Endothelial cell of umbilical vein (primary cell): Measurements from ENCODE around the gene JPH2. TPM values are rescaled to one million over a fixed set of nuclear protein-coding genes. Genes with fewer than 3 reads are reported as not detected.

Experiments
- BruUV-seq: library from RNA; stranded (reverse); fragments of 400-500 nt; replicated peaks from 2 replicates; lab custom pipeline; 2021; lab: Mats Ljungman, UMichigan
- CTCF ChIA-PET: fragments of 300-600, 350-600 bp; sonication (Branson Sonifier 250); formaldehyde crosslinking; loops from one replicate; lab custom pipeline; 2021; ENCODE audit warnings: antibody characterized with exemption, inconsistent platforms; lab: Charles Lee
- POLR2A ChIA-PET: fragments of 300-600, 350-600 bp; sonication (Branson Sonifier 250); formaldehyde crosslinking; loops from one replicate; lab custom pipeline; 2021; ENCODE audit warnings: antibody characterized with exemption, inconsistent platforms; lab: Charles Lee
- DNase-seq: peaks from one replicate; pipeline ENCODE4 v3.0.0-alpha.2; 2011; ENCODE audit warnings: low read depth, low spot score
- FAIRE-seq: peaks from 2 replicates; lab custom pipeline; 2011; peaks lifted over from hg19 to GRCh38; lab: Jason Lieb, UNC
- H2AFZ ChIP-seq: 2 replicates; pipeline ENCODE4 v1.6.0; 2012; ENCODE audit warnings: low read depth, low read length, control low read depth, inconsistent platforms
- H3K27ac ChIP-seq: 2 replicates; pipeline ENCODE4 v1.5.1; 2011; ENCODE audit warnings: low read depth, mild to moderate bottlenecking, control low read depth, low read length, moderate library complexity; ENCODE audit not compliant: insufficient read depth
- H3K27me3 ChIP-seq, 2 experiments: 2 replicates each; pipeline versions ENCODE4 v1.6.0 to v1.6.1; 2011; ENCODE audit warnings: low read length in 2 of 2, mixed read lengths in 1 of 2; ENCODE audit not compliant: control insufficient read depth in 2 of 2, insufficient read depth in 2 of 2
- H3K36me3 ChIP-seq, 2 experiments: 2 replicates in 1 of 2; 3 replicates in 1 of 2; pipeline ENCODE4 v1.5.1; 2011; ENCODE audit warnings: low read length in 2 of 2, mild to moderate bottlenecking in 1 of 2, moderate library complexity in 1 of 2; ENCODE audit not compliant: control insufficient read depth in 2 of 2, insufficient read depth in 2 of 2; ENCODE audit errors: extremely low read depth in 1 of 2
- H3K4me1 ChIP-seq: 3 replicates; pipeline ENCODE4 v1.5.1; 2011; ENCODE audit warnings: mild to moderate bottlenecking, low read length; ENCODE audit not compliant: control insufficient read depth, insufficient read depth; ENCODE audit errors: extremely low read depth
- H3K4me2 ChIP-seq: 2 replicates; pipeline ENCODE4 v1.6.1; 2011; ENCODE audit warnings: low read length, control low read depth, mixed read lengths; ENCODE audit not compliant: insufficient read depth
- H3K4me3 ChIP-seq, 3 experiments: fragments of 200-600 bp in 1 of 3; sonication (generic), shearing (Covaris generic) in 1 of 3; replicated peaks in 1 of 3; 2 replicates each; pipeline ENCODE4 v1.5.1; 2011 to 2016; ENCODE audit warnings: control low read depth in 3 of 3, low read length in 3 of 3, mild to moderate bottlenecking in 2 of 3, inconsistent platforms in 1 of 3, low read depth in 1 of 3, moderate library complexity in 1 of 3; ENCODE audit not compliant: insufficient read depth in 1 of 3
- H3K79me2 ChIP-seq: 2 replicates; pipeline ENCODE4 v1.6.0; 2012; ENCODE audit warnings: low read length, inconsistent platforms; ENCODE audit not compliant: control insufficient read depth, insufficient read depth
- H3K9ac ChIP-seq: replicated peaks from 2 replicates; pipeline ENCODE3; 2011; ENCODE audit warnings: low read length, control low read depth; ENCODE audit not compliant: insufficient read depth; ENCODE audit errors: extremely low read depth
- H3K9me1 ChIP-seq: replicated peaks from 3 replicates; pipeline ENCODE4 v1.6.0; 2011; ENCODE audit warnings: mild to moderate bottlenecking, low read length; ENCODE audit not compliant: control insufficient read depth, insufficient read depth; ENCODE audit errors: extremely low read depth
- H3K9me3 ChIP-seq: replicated peaks from 2 replicates; pipeline ENCODE4 v1.5.1; 2012; ENCODE audit warnings: low read length, inconsistent platforms; ENCODE audit not compliant: control insufficient read depth, insufficient read depth
- H4K20me1 ChIP-seq: replicated peaks from 2 replicates; pipeline ENCODE3; 2011; ENCODE audit warnings: mild to moderate bottlenecking, low read length; ENCODE audit not compliant: control insufficient read depth, insufficient read depth; ENCODE audit errors: extremely low read depth
- CTCF ChIP-seq, 2 donors: IDR thresholded peaks; 1 replicate in 1 of 2; 2 replicates in 1 of 2; pipeline ENCODE4 v1.5.1; 2011; ENCODE audit warnings: low read length in 2 of 2, mild to moderate bottlenecking in 2 of 2, moderate library complexity in 2 of 2, control low read depth in 1 of 2, inconsistent platforms in 1 of 2, low read depth in 1 of 2; ENCODE audit not compliant: insufficient read depth in 1 of 2; ENCODE audit errors: extremely low read depth in 1 of 2
- EZH2 ChIP-seq: IDR thresholded peaks from 2 replicates; pipeline ENCODE4 v1.6.1; 2012; ENCODE audit warnings: borderline replicate concordance, low read depth, mild to moderate bottlenecking, moderate library complexity, low read length, inconsistent platforms; ENCODE audit not compliant: severe bottlenecking
- FOS ChIP-seq: IDR thresholded peaks from 2 replicates; pipeline ENCODE4 v1.6.1; 2011; ENCODE audit warnings: mild to moderate bottlenecking, low read length, moderate library complexity, borderline replicate concordance; ENCODE audit not compliant: insufficient read depth
- GATA2 ChIP-seq: IDR thresholded peaks from 2 replicates; pipeline ENCODE4 v1.7.0; 2011; ENCODE audit warnings: low read depth, mild to moderate bottlenecking, moderate library complexity, mixed read lengths, low read length; ENCODE audit not compliant: insufficient read length, insufficient read depth
- JUN ChIP-seq: IDR thresholded peaks from 2 replicates; pipeline ENCODE4 v1.6.1; 2011; ENCODE audit warnings: borderline replicate concordance, low read depth; ENCODE audit not compliant: insufficient read length, insufficient read depth
- MAX ChIP-seq: IDR thresholded peaks from 2 replicates; pipeline ENCODE4 v1.6.1; 2011; ENCODE audit not compliant: insufficient read depth, insufficient read length
- MYC ChIP-seq: IDR thresholded peaks from one replicate; pipeline ENCODE4 v1.6.1; 2011; ENCODE audit warnings: mild to moderate bottlenecking, low read depth, low read length
- POLR2A ChIP-seq: IDR thresholded peaks from 2 replicates; pipeline ENCODE4 v1.6.1; 2012; ENCODE audit warnings: low read depth, mild to moderate bottlenecking, control low read depth, low read length
- POLR2AphosphoS5 ChIP-seq: IDR thresholded peaks from 2 replicates; pipeline ENCODE4 v1.6.1; 2012; ENCODE audit warnings: low read depth, mild to moderate bottlenecking, control low read depth, low read length, moderate library complexity; ENCODE audit not compliant: insufficient read depth
- dilution Hi-C: fragments of 300-500 bp; cut with MboI; formaldehyde crosslinking; loops from one replicate; pipeline ENCODE4 v1.15.0; 2019; ENCODE audit warnings: low sequenced_read_pairs; ENCODE audit not compliant: extremely low pct_ligation_motif_present
- intact Hi-C: fragments of 100-400 bp; cut with micrococcal nuclease; formaldehyde crosslinking; loops from one replicate; pipeline ENCODE4 v1.10.0; 2022
- polyA plus RNA-seq, 4 experiments: library from polyadenylated mRNA; depleted of rRNA in 3 of 4; stranded (reverse) in 3 of 4; unstranded in 1 of 4; fragments of >200 nt; gene quantifications; 2 replicates each; pipeline versions ENCODE4 v1.2.1 to v1.2.3, GENCODE V29; 2011 to 2012; ENCODE audit warnings: missing spikeins in 1 of 4
- total RNA-seq: library from RNA; stranded (reverse); gene quantifications from 2 replicates; pipeline ENCODE4 v1.2.3, GENCODE V29; 2021

Gene JPH2
- total and polyA plus RNA-seq, 2 donors (not counting 3 experiments of a cell fraction or from before 2014, with no cell fraction given), result not detected

DNA sequence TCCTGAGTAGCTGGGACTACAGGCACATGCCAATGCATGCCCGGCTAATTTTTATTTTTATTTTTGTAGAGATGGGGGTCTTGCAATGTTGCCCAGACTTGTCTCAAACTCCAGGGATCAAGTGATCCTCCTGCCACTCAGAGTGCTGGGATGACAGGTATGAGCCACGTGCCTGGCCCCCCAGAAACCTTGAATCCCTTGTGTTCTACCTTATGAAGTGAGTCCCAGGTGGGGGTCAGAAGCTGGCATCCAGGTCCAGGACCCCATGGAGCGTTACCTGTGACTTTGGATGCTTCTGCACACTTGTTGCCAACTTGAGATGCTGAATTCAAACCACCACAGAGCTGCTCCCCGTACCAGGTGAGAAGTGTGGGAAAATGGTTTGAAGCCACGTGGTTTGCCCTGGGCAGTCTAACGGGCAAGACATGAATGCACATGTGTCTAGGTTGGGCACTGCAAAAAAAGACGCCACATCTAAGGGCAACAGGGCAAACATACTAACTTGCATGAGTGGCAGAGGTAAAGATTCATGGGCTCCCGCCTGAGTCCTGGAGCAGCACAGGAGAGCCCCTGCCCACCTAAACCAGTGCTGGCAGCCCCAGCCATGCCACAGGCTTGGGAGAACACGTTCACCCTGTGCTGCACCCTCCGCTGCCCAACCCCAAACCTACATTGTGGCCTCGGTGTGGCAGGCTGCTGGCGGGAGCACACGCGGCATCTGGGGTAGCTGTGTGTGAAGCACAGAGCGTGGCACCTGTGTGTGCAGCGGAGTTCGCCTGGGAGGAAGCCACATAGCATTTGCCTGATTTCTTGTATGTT, 101.2 kb downstream of the JPH2 start:
- Histone ChIP-seq H3K4me3 (no peak overlapping the region), H3K79me2 (no peaks in the 10 kb centered on the region), H3K27ac (no peak overlapping the region), H2AFZ (no peak overlapping the region), H3K9ac (no peak overlapping the region), H3K9me3 (no peaks in the 10 kb centered on the region), H3K36me3 (no peaks in the 10 kb centered on the region), H4K20me1 (no peaks in the 10 kb centered on the region), H3K4me2 (no peak overlapping the region), H3K4me1 (no peaks in the 10 kb centered on the region), H3K27me3 (peaks cover 0 to 2% of the 10 kb centered on the region in 2 experiments), H3K9me1 (no peaks in the 10 kb centered on the region)
- no peak for TF ChIP-seq CTCF (IDR thresholded peaks at IDR 0.05; ENCODE audit: extremely low read depth in 1 of 2, insufficient read depth in 1 of 2, low read depth in 1 of 2, low read length in 2 of 2)
- dilution Hi-C loops (no loop called here), intact Hi-C loops (no loop called here)
- ChIA-PET POLR2A (no interaction called here), CTCF (no interaction called here)
- FAIRE-seq (no peak), DNase-seq (no peak)
- no TSS peak for BruUV-seq

GRCh38 chr20:44084891-44085290, 102.1 kb downstream of the JPH2 start:
- no peak overlapping the region for H3K27ac ChIP-seq

More at GRCh38 chr20:44084891-44085290, 102.1 kb downstream of the JPH2 start:
- no peaks in the 10 kb centered on the region for H3K36me3 ChIP-seq
- no peaks in the 10 kb centered on the region for H4K20me1 ChIP-seq
- H2AFZ ChIP-seq, result no peak overlapping the region
- H3K4me3 ChIP-seq, result no peak overlapping the region
- no TSS peak for BruUV-seq
- H3K4me2 ChIP-seq, result no peak overlapping the region
- POLR2A ChIA-PET, result no interaction called here
- H3K4me1 ChIP-seq, result no peaks in the 10 kb centered on the region
- no peaks in the 10 kb centered on the region for H3K27me3 ChIP-seq
- no peaks in the 10 kb centered on the region for H3K79me2 ChIP-seq
- no peaks in the 10 kb centered on the region for H3K9me3 ChIP-seq
- DNase-seq (no peak), FAIRE-seq (no peak)
- H3K9me1 ChIP-seq, result no peaks in the 10 kb centered on the region
- H3K9ac ChIP-seq, result no peak overlapping the region
- CTCF ChIA-PET, result no interaction called here
- no peak for TF ChIP-seq POLR2A
- no peak for TF ChIP-seq MYC
- TF ChIP-seq CTCF (IDR thresholded peaks at IDR 0.05; ENCODE audit: extremely low read depth in 1 of 2, insufficient read depth in 1 of 2, low read depth in 1 of 2, low read length in 2 of 2), result no peak
- no peak for TF ChIP-seq MAX
- no peak for TF ChIP-seq POLR2AphosphoS5
- TF ChIP-seq EZH2, result no peak
- no peak for TF ChIP-seq JUN
- no peak for TF ChIP-seq GATA2
- no peak for TF ChIP-seq FOS
- intact Hi-C loops, result no loop called here
- dilution Hi-C loops, result no loop called here
